NCI-H2227 (cell line): ENCODE data around the gene RABGAP1L.

Experiments
- DNase-seq: peaks from one replicate; lab custom pipeline; 2025; ENCODE audit not compliant: unreplicated experiment; lab: John Stamatoyannopoulos, UW

RABGAP1L gene

DNA sequence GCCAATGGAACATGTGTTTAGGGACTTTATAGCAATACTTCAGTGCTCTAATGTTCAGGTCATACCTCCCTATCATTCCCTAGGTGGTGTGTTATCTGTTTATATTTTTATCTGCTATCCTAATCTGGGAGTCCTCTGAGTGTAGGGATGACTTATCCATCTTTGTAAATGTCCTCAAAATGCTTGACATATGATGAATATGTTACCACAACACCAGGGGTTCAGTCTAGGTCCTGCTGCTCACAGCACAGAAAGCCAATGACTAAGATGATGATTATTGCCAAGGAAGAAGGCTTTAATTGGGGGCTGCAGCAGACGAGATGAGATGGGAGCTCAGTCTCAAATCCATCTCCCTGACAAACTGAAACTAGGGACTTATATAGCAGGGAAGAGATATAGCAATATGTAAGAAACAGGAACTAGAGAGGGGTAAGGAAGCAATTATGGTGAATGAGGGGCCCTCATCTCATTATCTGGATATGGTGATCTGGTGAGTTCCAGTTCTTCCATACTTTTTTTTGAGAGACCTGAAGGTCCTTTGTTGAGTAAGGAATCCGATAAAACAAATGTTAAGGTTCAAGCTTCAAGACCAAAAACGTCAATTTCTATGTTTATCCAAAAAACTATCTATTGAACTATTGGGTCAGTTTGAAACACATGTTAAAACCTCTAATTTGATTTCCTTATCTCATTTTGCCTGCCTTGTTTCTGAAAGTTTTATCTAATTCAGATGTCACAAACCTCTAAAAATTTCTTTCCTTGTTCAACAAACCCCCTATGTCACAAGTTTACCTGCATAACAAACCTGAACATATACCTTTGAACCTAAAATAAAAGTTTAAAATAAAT lies 583.7 kb downstream of the RABGAP1L start:
- no peak for DNase-seq

DNA sequence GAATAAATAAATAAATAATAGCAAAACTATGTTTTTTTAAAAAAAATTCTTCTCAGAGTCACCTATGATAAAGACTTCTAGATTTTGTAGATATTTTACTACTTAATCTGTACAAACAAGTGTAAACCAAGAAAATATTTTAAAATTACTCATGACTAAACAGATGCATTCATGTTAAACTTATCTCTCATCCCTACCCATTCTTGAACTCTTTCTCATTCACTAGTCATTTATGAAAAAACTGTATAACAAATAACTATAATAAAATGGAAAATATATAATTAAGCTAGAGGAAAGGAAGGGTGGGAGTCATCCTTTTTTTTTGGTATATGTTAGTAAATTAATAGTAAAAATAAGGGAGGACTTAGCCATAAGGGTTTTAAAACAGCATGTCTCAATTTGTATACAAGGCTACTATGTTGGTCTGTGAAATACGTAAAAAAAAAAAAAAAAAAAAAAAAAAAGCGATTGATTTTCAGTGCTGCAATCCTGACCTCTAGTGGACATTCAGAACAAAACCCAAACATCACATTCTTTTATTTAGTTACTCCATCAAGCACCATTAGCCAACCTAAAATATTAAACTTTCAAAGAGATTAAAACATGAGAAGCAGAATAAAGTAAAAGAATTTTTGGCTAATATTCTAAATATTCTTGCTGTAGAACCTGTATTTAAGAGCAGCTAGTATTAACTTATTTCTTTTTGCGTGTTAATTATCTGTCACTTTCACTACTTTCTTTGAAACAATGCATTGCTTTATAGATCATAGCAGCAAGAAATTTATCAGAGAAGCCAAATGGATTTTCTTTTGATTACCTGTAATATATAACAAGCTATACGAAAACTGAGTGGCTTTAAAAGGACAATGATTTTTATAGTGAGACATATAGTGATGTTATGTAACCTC lies 584.6 kb downstream of the RABGAP1L start:
- peak; percentile 64 for DNase-seq

DNA sequence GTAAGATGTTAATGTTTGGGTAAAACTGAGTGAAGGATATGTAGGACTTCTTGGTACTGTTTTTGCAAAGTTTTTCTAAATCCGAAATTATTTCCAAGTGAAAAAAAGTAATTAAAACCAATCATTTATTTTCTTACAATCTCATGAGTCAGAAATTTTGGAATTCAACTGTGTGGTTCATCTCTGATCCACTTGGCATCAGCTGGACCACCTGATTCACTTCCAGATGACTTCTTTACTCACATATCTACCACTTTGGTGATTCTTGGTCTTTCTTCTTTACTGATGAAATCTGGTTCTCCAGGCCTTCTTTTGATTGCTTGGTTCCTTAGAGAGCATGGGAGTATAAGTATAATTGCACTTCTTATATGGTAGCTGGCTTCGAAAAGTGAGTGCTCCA lies 585.6 kb downstream of the RABGAP1L start:
- DNase-seq, result no peak

DNA sequence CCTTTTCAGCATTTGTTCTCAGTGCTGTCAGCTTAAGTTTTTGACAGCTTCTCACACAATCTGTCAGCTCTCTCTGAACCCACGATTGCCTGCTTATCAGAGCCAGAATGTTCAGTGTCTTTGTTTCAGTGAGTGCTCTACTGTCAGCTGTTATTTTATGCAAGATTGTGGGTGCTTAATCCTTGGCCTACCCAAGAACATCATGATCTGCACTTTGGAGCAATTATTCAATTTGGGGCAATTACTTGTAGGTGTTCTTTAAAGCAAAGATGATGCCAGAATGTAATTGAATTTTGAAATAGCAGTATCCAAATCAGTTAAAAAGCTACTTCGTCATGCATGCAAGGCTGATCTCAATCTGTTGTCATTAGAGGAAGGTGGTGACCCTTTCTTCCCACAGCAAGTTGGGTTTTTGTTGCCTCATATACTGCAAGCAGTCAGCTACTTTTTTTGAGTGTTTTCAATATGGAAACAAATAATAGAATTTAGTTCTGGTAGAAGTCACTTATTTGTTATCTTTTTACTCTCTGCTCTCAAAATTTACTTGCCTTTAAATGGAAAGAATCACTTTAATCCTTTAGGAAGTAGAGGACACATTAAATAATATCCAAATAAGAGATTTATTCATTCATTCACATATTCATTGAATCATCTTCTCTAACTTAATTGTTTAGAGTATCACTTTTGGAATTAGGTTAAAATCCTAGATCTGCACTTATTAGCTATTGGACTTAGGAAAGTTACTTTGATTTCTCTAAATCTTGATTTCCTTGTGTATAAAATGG lies 586.9 kb downstream of the RABGAP1L start:
- DNase-seq, result no peak

DNA sequence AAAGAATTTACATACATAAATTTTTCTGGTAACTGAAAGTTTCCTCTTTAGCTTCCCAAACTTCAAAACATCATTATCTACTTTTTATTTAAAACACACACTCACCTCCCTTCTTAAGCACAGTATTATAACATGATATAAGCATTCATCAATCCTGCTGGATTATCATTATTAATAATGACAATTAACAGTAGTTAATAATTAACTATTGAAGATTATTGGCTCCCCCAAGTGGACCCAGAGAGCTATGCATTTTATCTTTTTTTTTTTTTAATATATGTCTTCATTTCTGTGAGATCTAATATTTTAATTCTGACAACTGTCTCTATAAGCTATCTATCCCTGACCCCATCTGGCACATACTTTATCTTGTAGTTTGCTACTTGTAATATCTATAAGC lies 588.3 kb downstream of the RABGAP1L start:
- no peak for DNase-seq

DNA sequence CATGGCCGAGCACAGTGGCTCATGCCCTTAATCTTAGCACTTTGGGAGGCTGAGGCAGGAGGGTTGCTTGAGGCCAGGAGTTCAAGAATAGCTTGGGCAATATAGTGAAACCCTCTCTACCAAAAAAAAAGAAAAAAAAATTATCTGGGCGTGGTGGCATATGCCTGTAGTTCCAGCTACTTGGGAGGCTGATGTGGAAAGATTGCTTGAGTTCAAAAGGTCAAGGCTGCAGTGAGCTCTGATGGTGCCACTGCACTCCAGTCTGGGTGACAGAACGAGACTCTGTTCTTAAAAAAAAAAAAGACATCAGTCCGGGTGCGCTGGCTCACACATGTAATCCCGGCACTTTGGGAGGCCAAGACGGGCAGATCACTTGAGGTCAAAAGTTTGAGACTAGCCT lies 589.3 kb downstream of the RABGAP1L start:
- no peak for DNase-seq

DNA sequence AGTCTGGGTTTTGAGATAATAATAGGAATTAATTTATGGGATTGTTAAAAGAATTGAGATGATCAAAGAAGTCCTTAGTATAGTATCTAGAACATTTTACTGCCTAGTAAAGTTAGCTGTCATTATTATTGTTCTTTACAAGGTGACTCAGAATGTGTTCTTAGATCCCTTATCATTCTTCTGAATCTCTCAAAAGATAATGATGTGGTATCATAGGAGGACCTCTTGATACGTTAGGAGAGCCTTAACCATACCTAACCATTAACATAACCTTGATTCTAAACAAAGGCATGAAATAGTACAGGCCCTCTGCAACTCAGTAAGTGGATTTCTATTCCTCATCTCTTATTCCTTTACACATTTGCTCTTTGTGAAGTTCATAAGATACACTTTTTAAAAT lies 593.8 kb downstream of the RABGAP1L start:
- DNase-seq, result no peak

DNA sequence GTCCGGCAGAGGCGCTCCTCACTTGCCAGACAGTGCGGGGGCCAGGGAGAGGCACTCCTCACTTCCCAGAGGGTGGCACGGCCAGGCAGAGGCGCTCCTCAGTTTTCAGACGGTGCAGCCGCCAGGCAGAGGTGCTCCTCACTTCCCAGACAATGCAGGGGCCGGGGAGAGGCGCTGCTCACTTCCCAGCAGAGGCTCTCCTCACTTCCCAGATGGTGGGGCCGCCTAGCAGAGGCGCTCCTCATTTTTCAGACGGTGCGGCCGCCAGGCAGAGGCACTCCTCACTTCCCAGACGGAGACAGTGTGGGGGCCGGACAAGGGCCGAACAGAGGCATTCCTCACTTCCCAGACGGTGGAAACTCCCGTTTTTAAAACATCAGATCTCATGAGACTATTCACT lies 602.0 kb downstream of the RABGAP1L start:
- DNase-seq, result no peak

DNA sequence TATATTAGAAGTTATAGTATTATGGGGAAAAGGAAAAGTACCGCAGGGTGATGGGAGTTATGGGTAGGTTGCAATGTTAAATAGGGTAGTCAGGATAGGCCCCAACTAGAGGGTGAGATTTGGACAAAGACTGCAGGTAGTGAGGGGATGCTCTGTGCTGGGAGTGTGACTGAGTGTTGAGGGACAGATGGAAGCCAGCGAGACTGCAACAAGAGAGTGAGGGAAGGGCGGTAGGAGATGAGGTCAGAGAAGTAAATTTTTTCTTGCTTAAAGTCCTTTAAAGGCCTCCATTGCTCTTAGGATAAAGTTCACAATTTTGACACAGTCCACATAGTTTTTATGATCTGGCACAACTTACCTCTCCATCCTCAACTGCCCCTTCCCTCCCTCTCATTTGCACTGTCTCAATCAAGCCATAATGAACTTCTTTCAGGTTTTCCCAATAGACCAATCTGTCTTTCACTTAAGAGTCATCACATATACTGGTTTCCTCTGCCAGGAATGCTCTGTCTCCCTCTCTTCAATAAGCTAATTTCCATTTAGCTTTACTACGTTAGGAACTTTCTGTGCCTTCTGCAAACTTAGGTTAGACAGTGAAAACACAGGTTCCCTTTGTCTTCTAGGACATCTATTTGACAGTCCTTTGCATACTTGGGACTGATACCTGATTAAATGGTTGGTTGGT lies 602.7 kb downstream of the RABGAP1L start:
- DNase-seq, result no peak

DNA sequence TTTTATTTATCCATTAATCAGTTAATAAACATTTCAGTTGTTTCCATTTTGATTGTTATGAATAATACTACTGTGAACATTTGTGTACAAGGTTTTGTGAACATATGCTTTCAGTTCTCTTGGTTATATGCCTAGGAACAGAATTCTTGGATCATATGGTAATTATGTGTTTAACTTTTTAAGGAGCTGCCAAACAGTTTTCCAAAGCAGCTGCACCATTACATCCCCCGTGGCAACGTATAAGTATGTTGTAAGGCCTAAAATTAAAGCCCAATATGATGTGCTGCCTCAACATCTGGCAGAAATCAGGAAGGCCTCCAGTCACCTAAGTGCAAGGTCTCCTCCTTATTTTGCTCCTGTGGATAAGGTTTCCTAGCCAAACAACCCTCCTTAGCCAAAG lies 604.9 kb downstream of the RABGAP1L start:
- no peak for DNase-seq

DNA sequence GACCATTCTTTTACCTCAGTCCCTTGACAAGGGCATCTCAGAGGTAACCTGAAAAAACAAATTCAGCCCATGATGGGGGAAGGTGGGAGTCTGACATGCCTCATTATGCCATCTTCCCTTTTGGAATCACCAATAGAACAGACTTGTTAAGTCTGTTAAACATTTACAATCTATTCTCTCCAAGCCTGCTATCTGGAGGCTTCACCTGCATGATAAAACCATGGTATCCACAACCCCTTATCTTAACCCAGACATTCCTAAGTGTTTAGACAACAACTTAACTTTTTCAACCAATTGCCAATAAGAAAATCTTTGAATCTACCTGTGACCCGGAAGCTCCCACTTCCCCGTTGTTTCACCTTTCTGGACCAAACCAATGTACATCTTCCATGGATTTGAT lies 607.4 kb downstream of the RABGAP1L start:
- no peak for DNase-seq

DNA sequence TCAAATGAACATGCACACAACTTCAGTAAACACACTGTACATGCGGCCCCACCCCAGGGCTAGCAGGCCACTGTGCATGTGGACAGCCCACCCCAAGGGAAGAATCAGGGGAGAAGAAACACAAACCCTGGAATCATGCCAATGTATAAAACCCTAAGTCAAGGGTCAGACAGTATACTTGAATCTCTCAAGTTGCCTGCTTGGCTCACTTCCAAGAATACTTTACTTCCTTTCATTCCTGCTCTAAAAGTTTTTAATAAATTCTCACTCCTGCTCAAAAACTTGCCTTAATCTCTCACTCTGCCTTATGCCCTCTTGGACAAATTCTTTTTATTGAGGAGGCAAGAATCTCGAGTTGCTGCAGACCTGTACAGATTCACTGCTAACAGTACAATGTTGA lies 609.2 kb downstream of the RABGAP1L start:
- no peak for DNase-seq

DNA sequence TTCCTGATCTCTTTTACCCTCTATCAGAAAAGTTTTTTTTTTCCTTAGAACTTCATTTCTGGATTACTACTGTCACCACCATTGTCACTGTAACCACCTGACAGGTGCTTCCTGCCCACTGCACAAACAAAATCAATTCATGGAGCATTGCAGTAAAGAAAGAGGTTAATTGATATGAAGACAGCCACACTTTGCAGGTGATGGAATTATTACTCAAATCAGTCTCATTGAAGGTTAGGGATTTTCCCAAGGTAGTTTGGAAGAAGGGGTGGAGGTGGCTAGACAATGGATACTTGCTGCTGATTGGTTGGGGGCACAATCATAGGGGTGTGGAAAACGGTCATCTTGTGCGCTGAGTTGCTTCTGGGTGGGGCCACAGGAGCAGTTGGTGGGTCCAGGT lies 609.6 kb downstream of the RABGAP1L start:
- no peak for DNase-seq

DNA sequence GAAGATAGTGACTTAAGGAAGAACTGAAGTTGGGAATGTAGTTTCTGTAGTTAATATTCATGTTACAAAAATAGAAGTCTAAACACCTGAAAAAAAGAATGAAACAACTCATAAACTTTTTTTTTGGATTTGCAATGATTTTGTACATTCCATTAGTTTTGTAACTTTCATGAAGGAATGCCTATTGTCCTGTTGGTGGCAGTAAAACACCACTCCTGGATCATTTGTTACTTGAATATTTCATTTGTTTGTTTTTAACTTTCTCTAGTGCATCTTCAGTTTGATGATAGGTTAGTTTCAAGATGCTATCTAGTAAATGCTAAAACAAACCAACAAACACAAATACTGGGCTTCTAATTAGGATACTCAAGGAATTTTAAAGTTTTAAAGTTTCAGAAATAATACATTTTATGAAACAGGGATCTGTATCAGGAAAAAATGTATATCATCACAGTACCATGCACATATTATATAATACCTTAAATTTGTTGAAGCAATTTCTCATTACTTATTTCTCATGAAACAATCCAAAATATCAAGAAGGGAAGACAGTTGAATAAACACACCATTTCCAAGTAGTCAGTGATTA lies 610.7 kb downstream of the RABGAP1L start:
- peak; percentile 61 for DNase-seq

DNA sequence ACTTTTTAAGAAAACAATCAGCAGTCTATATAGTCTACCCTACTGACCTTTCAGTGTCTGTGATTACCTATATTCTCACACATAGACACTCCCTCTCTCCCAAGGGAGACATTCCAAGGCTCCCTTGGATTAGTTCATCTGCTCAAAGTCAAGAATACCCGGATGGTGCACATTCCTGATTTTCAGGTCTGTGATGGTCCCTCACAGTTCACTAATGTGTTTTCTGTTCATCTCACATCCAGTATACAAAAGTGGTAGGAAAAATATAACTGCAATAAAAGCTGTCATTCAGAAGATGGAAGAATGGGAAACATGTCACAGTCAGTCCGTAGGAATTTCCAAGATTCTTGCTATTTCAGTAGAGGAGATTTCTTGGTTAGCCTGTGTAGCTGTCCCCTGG lies 616.3 kb downstream of the RABGAP1L start:
- no peak for DNase-seq

DNA sequence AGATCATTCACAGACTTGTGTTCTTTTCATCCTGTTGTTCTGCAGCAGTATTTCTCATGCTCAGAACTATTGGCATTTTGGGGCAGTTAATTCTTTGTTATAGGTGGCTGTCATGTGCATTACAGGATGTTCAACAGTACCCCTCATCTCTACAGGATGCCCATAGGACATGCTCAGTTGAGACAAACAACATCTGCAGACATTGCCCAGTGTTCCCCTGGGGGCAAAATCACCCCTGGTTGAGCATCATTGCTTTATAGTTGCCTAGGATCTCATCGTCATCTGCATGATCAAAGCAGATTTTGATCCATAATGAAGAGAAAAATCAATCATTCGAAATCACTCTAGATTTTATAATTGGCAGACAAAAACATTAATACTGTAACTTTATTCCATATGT lies 617.9 kb downstream of the RABGAP1L start:
- DNase-seq, result no peak

DNA sequence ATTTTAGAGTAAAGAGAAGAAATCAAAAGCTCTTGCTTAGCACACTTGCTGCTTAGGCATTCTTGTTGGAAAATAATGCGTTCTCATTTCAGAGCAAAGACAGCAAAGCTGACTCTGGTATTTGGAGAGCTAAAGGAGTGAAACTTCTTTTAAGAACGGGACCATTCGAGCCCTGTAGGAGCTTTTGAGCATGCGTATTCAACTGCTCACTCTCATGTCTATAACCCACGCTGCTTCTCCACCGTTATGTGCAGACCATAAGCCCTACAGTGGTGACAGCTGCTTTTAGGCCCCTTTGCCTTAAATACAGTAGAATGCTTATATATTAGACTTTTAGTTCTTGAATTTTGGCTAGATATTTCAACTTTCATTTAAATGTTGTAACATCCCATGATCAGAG lies 626.2 kb downstream of the RABGAP1L start:
- no peak for DNase-seq

DNA sequence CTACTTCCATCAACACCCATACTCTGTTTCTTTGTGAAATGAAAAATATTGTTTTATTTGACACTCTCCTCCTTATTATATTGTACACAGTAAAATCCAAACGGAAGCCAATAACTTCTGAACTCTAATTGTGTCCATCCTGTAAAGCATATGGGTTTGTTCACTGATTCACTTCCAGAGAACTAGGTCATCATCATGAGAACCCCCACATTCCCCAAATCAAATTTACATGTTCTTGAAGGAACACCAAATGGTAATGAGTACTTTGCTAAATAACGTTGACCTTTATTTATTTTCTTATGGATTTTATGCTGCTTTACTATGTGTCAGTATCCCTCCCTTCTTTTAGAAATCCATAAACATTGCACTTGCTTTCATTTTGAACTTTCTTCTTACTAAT lies 627.0 kb downstream of the RABGAP1L start:
- no peak for DNase-seq

DNA sequence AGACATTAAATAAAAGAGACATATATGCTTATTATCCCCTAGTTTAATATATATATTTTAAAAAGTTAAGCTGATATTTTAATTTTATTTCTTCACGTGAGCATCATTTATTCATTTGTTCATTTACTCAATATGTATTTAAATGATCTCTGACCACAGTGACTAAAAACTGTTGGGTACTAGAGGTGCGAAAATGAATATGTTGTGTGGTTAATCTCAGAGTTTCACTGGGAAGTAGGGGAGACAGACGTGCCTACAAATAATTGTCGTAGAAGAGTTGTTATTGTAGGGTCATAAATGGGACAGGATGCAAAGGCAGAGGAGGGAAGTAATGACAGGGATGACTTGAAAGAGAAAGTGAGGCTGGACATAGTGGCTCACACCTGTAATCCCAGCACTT lies 627.4 kb downstream of the RABGAP1L start:
- no peak for DNase-seq

DNA sequence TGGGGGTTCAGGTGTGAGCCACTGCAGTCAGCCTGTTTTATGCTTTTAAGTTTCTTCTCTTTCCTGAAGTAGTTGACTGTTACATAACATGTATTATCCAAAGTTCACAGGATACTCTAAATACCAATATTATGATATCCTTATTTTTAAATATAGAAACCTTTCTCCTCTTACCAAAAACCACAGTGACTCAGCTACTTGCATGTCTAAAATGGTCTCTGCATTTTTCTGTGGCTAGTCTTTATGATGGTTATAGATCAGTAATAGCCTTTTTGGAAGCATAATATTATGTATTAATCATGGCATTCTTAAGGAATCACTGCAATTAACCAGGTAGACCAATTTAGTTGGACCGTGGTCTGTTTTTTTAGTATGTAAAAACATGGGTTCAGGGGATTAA lies 629.7 kb downstream of the RABGAP1L start:
- DNase-seq, result no peak
